Measurements from ENCODE around the gene ADGRA1. TPM values are rescaled to one million over a fixed set of nuclear protein-coding genes. Genes with fewer than 3 reads are reported as not detected.

The ADGRA1 gene
- total and polyA plus RNA-seq, 2 donors (not counting 3 experiments of a cell fraction or from before 2014, with no cell fraction given), result not detected

DNA sequence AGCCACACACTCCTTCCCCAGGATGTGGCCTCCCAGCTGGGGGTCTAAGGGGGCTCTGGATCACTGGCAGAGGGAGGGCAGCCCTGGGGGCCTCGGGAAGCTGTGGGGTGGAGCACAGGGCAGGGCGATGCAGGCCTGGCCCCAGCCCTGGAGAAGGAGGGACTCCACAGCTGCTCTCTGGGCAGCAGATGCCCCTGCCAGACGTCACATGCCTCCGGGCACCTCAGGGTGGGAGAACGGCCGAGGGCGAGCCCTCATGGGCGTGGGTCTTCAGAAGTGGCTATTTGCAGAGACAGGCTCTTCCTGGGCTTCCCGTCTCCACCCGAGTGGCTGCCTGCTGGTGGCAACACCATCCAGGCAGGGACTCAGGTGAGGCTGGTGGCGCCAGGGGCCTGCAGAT, 16.0 kb upstream of the ADGRA1 start:
- POLR2A ChIA-PET, result no interaction called here

DNA sequence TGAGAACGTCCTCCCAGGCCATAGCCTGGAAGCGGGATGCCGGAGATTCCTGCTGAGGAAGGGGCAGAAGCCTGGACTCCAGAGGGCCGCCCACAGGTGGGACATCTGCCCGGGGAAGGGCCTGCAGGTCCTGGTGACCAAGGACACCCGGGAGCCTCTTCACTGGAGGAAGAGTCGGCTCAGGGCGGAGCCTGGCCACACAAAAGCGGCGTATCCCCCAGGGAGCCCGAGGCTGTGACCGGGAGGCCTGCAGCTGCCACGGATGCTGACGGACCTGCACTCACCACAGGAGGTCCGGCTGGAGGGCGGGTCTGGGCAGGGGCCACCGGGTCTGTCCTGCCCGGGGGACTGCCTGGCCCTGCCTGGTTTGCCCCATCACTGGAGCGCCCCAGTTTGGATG, 15.5 kb upstream of the ADGRA1 start:
- Histone ChIP-seq H4K20me1 (replicated peaks; ENCODE audit: control insufficient read depth, extremely low read depth, insufficient read depth, low read length) (no peaks in the 10 kb centered on the region), H3K36me3 (ENCODE audit: control insufficient read depth in 2 of 2, extremely low read depth in 1 of 2, insufficient read depth in 2 of 2, low read length in 2 of 2) (no peaks in the 10 kb centered on the region), H3K4me1 (ENCODE audit: control insufficient read depth, extremely low read depth, insufficient read depth, low read length) (no peaks in the 10 kb centered on the region), H3K79me2 (ENCODE audit: control insufficient read depth, insufficient read depth, low read length) (no peaks in the 10 kb centered on the region), H3K27ac (ENCODE audit: insufficient read depth, low read depth, low read length) (no peak overlapping the region), H3K27me3 (ENCODE audit: control insufficient read depth in 2 of 2, insufficient read depth in 2 of 2, low read length in 2 of 2) (no peaks in the 10 kb centered on the region), H3K9ac (replicated peaks; ENCODE audit: extremely low read depth, insufficient read depth, low read length) (no peak overlapping the region), H3K9me1 (replicated peaks; ENCODE audit: control insufficient read depth, extremely low read depth, insufficient read depth, low read length) (no peaks in the 10 kb centered on the region), H3K9me3 (replicated peaks; ENCODE audit: control insufficient read depth, insufficient read depth, low read length) (no peaks in the 10 kb centered on the region), H3K4me3 (replicated peaks in 1 of 3; ENCODE audit: insufficient read depth in 1 of 3, low read depth in 1 of 3, low read length in 3 of 3) (no peak overlapping the region), H2AFZ (ENCODE audit: low read depth, low read length) (no peak overlapping the region), H3K4me2 (ENCODE audit: insufficient read depth, low read length) (no peak overlapping the region)
- no TSS peak for BruUV-seq (replicated peaks)
- TF ChIP-seq, protein P1, sequence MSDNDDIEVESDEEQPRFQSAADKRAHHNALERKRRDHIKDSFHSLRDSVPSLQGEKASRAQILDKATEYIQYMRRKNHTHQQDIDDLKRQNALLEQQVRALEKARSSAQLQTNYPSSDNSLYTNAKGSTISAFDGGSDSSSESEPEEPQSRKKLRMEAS (IDR thresholded peaks at IDR 0.05; ENCODE audit: insufficient read depth, insufficient read length), result no peak
- TF ChIP-seq MYC (IDR thresholded peaks at IDR 0.05; ENCODE audit: low read depth, low read length), result no peak
- TF ChIP-seq, protein P2, sequence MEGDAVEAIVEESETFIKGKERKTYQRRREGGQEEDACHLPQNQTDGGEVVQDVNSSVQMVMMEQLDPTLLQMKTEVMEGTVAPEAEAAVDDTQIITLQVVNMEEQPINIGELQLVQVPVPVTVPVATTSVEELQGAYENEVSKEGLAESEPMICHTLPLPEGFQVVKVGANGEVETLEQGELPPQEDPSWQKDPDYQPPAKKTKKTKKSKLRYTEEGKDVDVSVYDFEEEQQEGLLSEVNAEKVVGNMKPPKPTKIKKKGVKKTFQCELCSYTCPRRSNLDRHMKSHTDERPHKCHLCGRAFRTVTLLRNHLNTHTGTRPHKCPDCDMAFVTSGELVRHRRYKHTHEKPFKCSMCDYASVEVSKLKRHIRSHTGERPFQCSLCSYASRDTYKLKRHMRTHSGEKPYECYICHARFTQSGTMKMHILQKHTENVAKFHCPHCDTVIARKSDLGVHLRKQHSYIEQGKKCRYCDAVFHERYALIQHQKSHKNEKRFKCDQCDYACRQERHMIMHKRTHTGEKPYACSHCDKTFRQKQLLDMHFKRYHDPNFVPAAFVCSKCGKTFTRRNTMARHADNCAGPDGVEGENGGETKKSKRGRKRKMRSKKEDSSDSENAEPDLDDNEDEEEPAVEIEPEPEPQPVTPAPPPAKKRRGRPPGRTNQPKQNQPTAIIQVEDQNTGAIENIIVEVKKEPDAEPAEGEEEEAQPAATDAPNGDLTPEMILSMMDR (IDR thresholded peaks at IDR 0.05; ENCODE audit: extremely low read depth in 1 of 2, insufficient read depth in 1 of 2, low read depth in 1 of 2, low read length in 2 of 2), result no peak
- no peak for TF ChIP-seq JUN (IDR thresholded peaks at IDR 0.05; ENCODE audit: borderline replicate concordance, insufficient read depth, insufficient read length, low read depth)
- no peak for TF ChIP-seq EZH2 (IDR thresholded peaks at IDR 0.05; ENCODE audit: borderline replicate concordance, low read depth, low read length, severe bottlenecking)
- TF ChIP-seq FOS (IDR thresholded peaks at IDR 0.05; ENCODE audit: borderline replicate concordance, insufficient read depth, low read length), result no peak
- no peak for TF ChIP-seq GATA2 (IDR thresholded peaks at IDR 0.05; ENCODE audit: insufficient read depth, insufficient read length, low read depth, low read length)
- no peak for TF ChIP-seq POLR2AphosphoS5 (IDR thresholded peaks at IDR 0.05; ENCODE audit: insufficient read depth, low read depth, low read length)
- TF ChIP-seq POLR2A (IDR thresholded peaks at IDR 0.05; ENCODE audit: low read depth, low read length), result no peak
- ChIA-PET POLR2A (no interaction called here), CTCF (no interaction called here)
- DNase-seq (ENCODE audit: low read depth, low spot score) (no peak), FAIRE-seq (no peak)
- intact Hi-C loops (cut with micrococcal nuclease), result no loop called here
- dilution Hi-C loops (cut with MboI; ENCODE audit: extremely low pct_ligation_motif_present, low sequenced_read_pairs), result no loop called here

More for the DNA sequence above, 16.0 kb upstream of the ADGRA1 start:
- Histone ChIP-seq H3K9ac (replicated peaks; ENCODE audit: extremely low read depth, insufficient read depth, low read length) (no peak overlapping the region), H3K4me3 (replicated peaks in 1 of 3; ENCODE audit: insufficient read depth in 1 of 3, low read depth in 1 of 3, low read length in 3 of 3) (no peak overlapping the region), H3K36me3 (ENCODE audit: control insufficient read depth in 2 of 2, extremely low read depth in 1 of 2, insufficient read depth in 2 of 2, low read length in 2 of 2) (no peaks in the 10 kb centered on the region), H3K4me2 (ENCODE audit: insufficient read depth, low read length) (no peak overlapping the region), H3K4me1 (ENCODE audit: control insufficient read depth, extremely low read depth, insufficient read depth, low read length) (no peaks in the 10 kb centered on the region), H2AFZ (ENCODE audit: low read depth, low read length) (no peak overlapping the region), H3K27ac (ENCODE audit: insufficient read depth, low read depth, low read length) (no peak overlapping the region), H4K20me1 (replicated peaks; ENCODE audit: control insufficient read depth, extremely low read depth, insufficient read depth, low read length) (no peaks in the 10 kb centered on the region), H3K79me2 (ENCODE audit: control insufficient read depth, insufficient read depth, low read length) (no peaks in the 10 kb centered on the region), H3K27me3 (ENCODE audit: control insufficient read depth in 2 of 2, insufficient read depth in 2 of 2, low read length in 2 of 2) (no peaks in the 10 kb centered on the region), H3K9me1 (replicated peaks; ENCODE audit: control insufficient read depth, extremely low read depth, insufficient read depth, low read length) (no peaks in the 10 kb centered on the region), H3K9me3 (replicated peaks; ENCODE audit: control insufficient read depth, insufficient read depth, low read length) (no peaks in the 10 kb centered on the region)
- FAIRE-seq (no peak), DNase-seq (ENCODE audit: low read depth, low spot score) (no peak)
- no peak for TF ChIP-seq GATA2 (IDR thresholded peaks at IDR 0.05; ENCODE audit: insufficient read depth, insufficient read length, low read depth, low read length)
- no TSS peak for BruUV-seq (replicated peaks)
- dilution Hi-C loops (cut with MboI; ENCODE audit: extremely low pct_ligation_motif_present, low sequenced_read_pairs), result no loop called here
- CTCF ChIA-PET, result no interaction called here
- intact Hi-C loops (cut with micrococcal nuclease), result no loop called here
